HEK293T (cell line): ENCODE results near the gene MYL5.

Source experiments
- BHLHE40 ChIP-seq: fragments of 450-650 bp; IDR thresholded peaks from 2 replicates; pipeline ENCODE4 v1.6.1; 2016; ENCODE audit warnings: mild to moderate bottlenecking, moderate library complexity, borderline replicate concordance
- ELF4 ChIP-seq: fragments of 450-650 bp; IDR thresholded peaks from 2 replicates; pipeline ENCODE4 v1.6.1; 2017; ENCODE audit warnings: antibody characterized with exemption
- HDGF ChIP-seq: fragments of 450-650 bp; IDR thresholded peaks from 2 replicates; pipeline ENCODE4 v1.6.1; 2017; ENCODE audit warnings: antibody characterized with exemption, borderline replicate concordance

DNA sequence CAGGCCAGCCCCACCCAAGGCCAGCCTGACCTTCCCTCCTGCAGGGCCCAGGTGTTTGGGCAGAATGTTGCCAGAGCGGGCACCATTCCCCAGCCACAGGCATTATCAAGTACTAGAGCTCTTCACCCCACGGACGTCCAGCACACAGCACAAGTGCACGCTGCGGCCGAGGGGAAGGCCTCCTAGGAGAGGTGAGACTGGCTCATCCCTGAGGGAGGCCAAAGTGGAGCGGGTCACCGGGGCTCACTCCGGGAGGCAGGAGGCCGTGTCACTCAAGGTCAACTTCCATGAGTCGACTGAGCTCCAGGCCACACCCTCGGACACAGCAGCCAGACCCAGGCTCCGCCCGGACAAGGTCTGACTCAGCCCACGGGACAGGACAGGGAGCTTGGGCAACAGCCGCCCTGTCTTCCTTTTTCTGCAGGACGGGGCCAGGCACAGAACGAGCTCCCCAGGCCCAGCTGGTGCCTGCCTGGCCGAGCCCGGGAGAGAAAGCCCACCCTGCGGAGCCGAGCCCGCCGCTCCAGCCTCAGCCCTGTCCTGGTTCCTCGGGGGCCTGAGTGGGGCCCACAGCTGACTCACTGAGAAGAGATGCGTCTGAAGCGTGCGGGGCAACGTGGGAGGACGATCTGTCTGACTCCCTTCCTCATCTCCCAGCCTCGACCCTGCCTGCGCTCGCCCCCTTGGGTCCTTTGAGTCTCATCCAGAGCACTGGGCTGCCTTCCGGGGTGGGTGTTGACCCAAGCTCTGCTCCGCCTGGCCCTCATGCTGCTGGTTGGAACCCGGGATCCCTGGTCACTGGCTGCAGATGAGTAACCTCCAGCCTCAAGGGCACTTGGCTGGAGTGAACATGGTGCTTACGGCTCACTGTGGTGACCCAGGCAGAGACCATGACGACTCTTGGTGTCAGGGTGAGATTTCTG lies 13.0 kb downstream of the MYL5 start:
- TF ChIP-seq HDGF (no peak), ELF4 (no peak), BHLHE40 (no peak)
